ENCODE results near the gene TRAPPC4.

GRCh38 chr11:118979434-118979833, 39.1 kb upstream of the TRAPPC4 start:
- TF ChIP-seq CTCF (IDR thresholded peaks at IDR 0.05) (no peak), POLR2AphosphoS5 (IDR thresholded peaks at IDR 0.05) (no peak), POLR2A (IDR thresholded peaks at IDR 0.05) (no peak)
